ENCODE data around the gene TM9SF2.

- TF ChIP-seq CTCF (conservative IDR thresholded peaks at IDR 0.05) (no peak), ZFX (IDR thresholded peaks at IDR 0.05) (no peak)
Observed at GRCh38 chr13:99540530-99540929, 39.3 kb downstream of the TM9SF2 start.

Measured in C4-2B (cell line).